Esophagus muscularis mucosa (tissue), 3 donors: ENCODE measurements around the gene MAB21L1.

Experiments used
- POLR2A ChIP-seq: fragments of 450-650 bp; IDR thresholded peaks from one replicate; pipeline ENCODE4 v1.6.1; 2017; ENCODE audit warnings: antibody characterized with exemption, moderate library complexity, mild to moderate bottlenecking, low read depth
- POLR2AphosphoS5 ChIP-seq, 2 donors: sonication (generic); formaldehyde crosslinking; IDR thresholded peaks; one replicate each; pipeline ENCODE4 v1.6.1; 2017; ENCODE audit warnings: antibody characterized with exemption in 2 of 2
- TF ChIP-seq, protein P1 (sequence below), 3 experiments: fragments of 200-600 bp in 2 of 3; fragments of 450-650 bp in 1 of 3; sonication (generic) in 2 of 3; IDR thresholded peaks; one replicate each; pipeline ENCODE4 v1.5.1; 2017 to 2019; ENCODE audit warnings: antibody characterized with exemption in 3 of 3, mild to moderate bottlenecking in 2 of 3, moderate library complexity in 1 of 3

- TF ChIP-seq, protein P1, sequence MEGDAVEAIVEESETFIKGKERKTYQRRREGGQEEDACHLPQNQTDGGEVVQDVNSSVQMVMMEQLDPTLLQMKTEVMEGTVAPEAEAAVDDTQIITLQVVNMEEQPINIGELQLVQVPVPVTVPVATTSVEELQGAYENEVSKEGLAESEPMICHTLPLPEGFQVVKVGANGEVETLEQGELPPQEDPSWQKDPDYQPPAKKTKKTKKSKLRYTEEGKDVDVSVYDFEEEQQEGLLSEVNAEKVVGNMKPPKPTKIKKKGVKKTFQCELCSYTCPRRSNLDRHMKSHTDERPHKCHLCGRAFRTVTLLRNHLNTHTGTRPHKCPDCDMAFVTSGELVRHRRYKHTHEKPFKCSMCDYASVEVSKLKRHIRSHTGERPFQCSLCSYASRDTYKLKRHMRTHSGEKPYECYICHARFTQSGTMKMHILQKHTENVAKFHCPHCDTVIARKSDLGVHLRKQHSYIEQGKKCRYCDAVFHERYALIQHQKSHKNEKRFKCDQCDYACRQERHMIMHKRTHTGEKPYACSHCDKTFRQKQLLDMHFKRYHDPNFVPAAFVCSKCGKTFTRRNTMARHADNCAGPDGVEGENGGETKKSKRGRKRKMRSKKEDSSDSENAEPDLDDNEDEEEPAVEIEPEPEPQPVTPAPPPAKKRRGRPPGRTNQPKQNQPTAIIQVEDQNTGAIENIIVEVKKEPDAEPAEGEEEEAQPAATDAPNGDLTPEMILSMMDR (IDR thresholded peaks at IDR 0.05), result no peak
- no peak for TF ChIP-seq POLR2AphosphoS5 (IDR thresholded peaks at IDR 0.05)
- TF ChIP-seq POLR2A, result no peak
Measured at GRCh38 chr13:35448465-35448864, 28.0 kb downstream of the MAB21L1 start.
